ENCODE data around the gene CSDE1. TPM values are rescaled to one million over a fixed set of nuclear protein-coding genes. Genes with fewer than 3 reads are reported as not detected.

The CSDE1 gene
- polyA plus RNA-seq, 4 donors = 167 to 343 (median 183) TPM

GRCh38 chr1:114723915-114724314, 33.9 kb downstream of the CSDE1 start:
- Histone ChIP-seq H3K27ac (ENCODE audit: low read depth in 1 of 3, low read length in 2 of 3) (no peak overlapping the region), H3K4me3 (ENCODE audit: low read depth in 1 of 3, low read length in 3 of 3) (no peak overlapping the region), H3K27me3 (ENCODE audit: control insufficient read depth in 3 of 3, insufficient read depth in 3 of 3, low read length in 3 of 3) (no peaks in the 10 kb centered on the region), H3K4me1 (ENCODE audit: control insufficient read depth in 3 of 3, insufficient read depth in 2 of 3, low read depth in 1 of 3, low read length in 2 of 3) (peaks cover 0 to 6% (median 4%) of the 10 kb centered on the region in 3 donors), H3K9me3 (ENCODE audit: control insufficient read depth in 2 of 2, insufficient read depth in 1 of 2, low read depth in 1 of 2, low read length in 1 of 2) (no peaks in the 10 kb centered on the region), H3K36me3 (ENCODE audit: control insufficient read depth in 3 of 3, insufficient read depth in 2 of 3, low read depth in 1 of 3, low read length in 3 of 3) (peaks cover 16 to 29% (median 20%) of the 10 kb centered on the region in 3 donors)
- DNase-seq = no peak
- no peak for FAIRE-seq
- WGBS, 3 donors = 96 to 100% (median 100%) methylated on average over 1 of the region's 1 CpG

- Histone ChIP-seq H3K4me1 (ENCODE audit: control insufficient read depth in 3 of 3, insufficient read depth in 2 of 3, low read depth in 1 of 3, low read length in 2 of 3) (peaks cover 0 to 11% (median 4%) of the 10 kb centered on the region in 3 donors), H3K9me3 (ENCODE audit: control insufficient read depth in 2 of 2, insufficient read depth in 1 of 2, low read depth in 1 of 2, low read length in 1 of 2) (no peaks in the 10 kb centered on the region), H3K4me3 (ENCODE audit: low read depth in 1 of 3, low read length in 3 of 3) (no peak overlapping the region), H3K27ac (ENCODE audit: low read depth in 1 of 3, low read length in 2 of 3) (no peak overlapping the region), H3K36me3 (ENCODE audit: control insufficient read depth in 3 of 3, insufficient read depth in 2 of 3, low read depth in 1 of 3, low read length in 3 of 3) (peaks cover 17 to 32% (median 22%) of the 10 kb centered on the region in 3 donors), H3K27me3 (ENCODE audit: control insufficient read depth in 3 of 3, insufficient read depth in 3 of 3, low read length in 3 of 3) (no peaks in the 10 kb centered on the region)
- 0 to 47% (median 3%) methylated on average over 1 of the region's 1 CpG for WGBS, 3 donors
- DNase-seq = no peak
- no peak for FAIRE-seq
Measured at GRCh38 chr1:114723457-114723856, 34.3 kb downstream of the CSDE1 start.

DNA sequence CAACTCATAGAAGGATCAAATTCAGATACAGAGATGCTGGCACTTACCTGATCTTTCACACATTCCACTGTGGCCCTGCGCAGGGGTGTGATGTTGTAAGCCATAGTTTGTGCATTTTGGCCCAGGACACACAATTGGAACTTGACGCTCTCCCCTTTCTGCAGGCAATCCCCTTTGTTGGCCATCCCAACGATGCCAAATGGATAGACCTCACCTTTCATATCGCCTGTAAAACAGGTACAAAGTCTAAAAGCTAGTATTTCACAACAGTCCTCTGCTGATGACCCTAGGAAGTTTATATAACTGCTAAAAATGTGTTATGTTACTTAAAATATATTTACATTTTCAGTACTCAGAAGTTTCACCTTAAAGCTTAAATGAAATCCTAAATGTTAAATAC, 37.3 kb downstream of the CSDE1 start:
- H3K27ac ChIP-seq (ENCODE audit: low read depth in 1 of 3, low read length in 2 of 3) = no peak overlapping the region
- no peaks in the 10 kb centered on the region for H3K27me3 ChIP-seq (ENCODE audit: control insufficient read depth in 3 of 3, insufficient read depth in 3 of 3, low read length in 3 of 3)
- H3K4me1 ChIP-seq (ENCODE audit: control insufficient read depth in 3 of 3, insufficient read depth in 2 of 3, low read depth in 1 of 3, low read length in 2 of 3) = peaks cover 2 to 17% (median 4%) of the 10 kb centered on the region in 3 donors
- WGBS, 3 donors = 28 to 73% (median 39%) methylated on average over 4 of the region's 4 CpGs
- no peak for FAIRE-seq
- peak; percentile 66 to 77 for DNase-seq
- H3K9me3 ChIP-seq (ENCODE audit: control insufficient read depth in 2 of 2, insufficient read depth in 1 of 2, low read depth in 1 of 2, low read length in 1 of 2) = no peaks in the 10 kb centered on the region
- H3K36me3 ChIP-seq (ENCODE audit: control insufficient read depth in 3 of 3, insufficient read depth in 2 of 3, low read depth in 1 of 3, low read length in 3 of 3) = peaks cover 15 to 30% (median 21%) of the 10 kb centered on the region in 3 donors
- no peak overlapping the region for H3K4me3 ChIP-seq (ENCODE audit: low read depth in 1 of 3, low read length in 3 of 3)

DNA sequence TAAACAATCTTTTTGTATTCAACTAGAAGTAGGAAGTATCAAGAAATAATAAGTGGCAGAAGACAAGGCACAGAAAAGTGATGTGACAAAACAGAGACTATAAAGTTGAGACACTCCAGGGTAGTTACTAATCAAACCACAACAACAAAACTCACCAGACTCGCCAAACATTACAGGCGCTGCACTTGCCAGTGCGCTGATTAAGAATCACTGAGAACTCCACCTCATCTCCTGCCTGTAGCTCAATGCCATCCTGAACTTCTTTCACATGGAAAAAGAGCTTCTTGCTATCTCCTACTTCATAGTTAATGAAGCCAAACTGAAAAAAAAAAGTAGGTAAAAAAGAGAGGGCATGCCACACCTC, 38.4 kb downstream of the CSDE1 start:
- no peak overlapping the region for H3K27ac ChIP-seq (ENCODE audit: low read depth in 1 of 3, low read length in 2 of 3)
- H3K36me3 ChIP-seq (ENCODE audit: control insufficient read depth in 3 of 3, insufficient read depth in 2 of 3, low read depth in 1 of 3, low read length in 3 of 3) = peaks cover 15 to 29% (median 16%) of the 10 kb centered on the region in 3 donors
- no peak for FAIRE-seq
- 69 to 81% (median 77%) methylated on average over 3 of the region's 3 CpGs for WGBS, 3 donors
- no peak for DNase-seq
- peaks cover 2 to 21% (median 4%) of the 10 kb centered on the region in 3 donors for H3K4me1 ChIP-seq (ENCODE audit: control insufficient read depth in 3 of 3, insufficient read depth in 2 of 3, low read depth in 1 of 3, low read length in 2 of 3)
- H3K27me3 ChIP-seq (ENCODE audit: control insufficient read depth in 3 of 3, insufficient read depth in 3 of 3, low read length in 3 of 3) = no peaks in the 10 kb centered on the region
- no peaks in the 10 kb centered on the region for H3K9me3 ChIP-seq (ENCODE audit: control insufficient read depth in 2 of 2, insufficient read depth in 1 of 2, low read depth in 1 of 2, low read length in 1 of 2)
- H3K4me3 ChIP-seq (ENCODE audit: low read depth in 1 of 3, low read length in 3 of 3) = no peak overlapping the region

DNA sequence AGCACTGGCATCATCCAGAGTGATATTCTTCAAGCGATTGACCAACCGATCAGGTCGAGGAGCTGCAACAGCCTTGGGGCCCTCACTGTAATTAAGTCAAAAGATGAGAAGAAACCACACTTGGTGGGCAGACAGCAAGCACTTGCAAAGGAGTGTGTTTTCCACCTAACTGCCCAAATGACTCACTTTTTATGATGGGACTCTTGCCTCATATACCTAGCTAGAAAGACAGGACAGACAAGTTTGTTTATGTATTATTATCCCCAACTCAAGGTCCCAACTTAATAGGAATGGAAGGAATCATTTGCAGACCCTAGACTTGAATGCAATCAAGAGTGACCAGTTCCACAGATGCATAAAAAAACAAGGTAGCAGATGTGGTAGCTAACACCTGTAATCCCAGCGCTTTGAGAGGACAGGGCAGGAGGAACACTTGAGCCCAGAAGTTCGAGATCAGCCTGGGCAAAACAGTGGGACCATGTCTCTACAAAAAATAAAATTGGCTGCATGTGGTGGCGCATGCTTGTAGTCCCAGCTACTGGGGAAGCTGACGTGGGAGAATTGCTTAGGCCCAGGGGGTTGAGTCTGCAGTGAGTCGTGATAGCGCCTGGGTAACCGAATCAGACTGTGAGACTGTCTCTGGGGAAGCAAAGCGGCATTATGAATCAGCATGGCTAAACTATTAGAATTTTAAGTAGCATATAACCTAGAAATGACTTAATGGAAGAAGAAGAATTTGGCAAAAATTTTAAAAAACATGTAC, 38.9 kb downstream of the CSDE1 start:
- no peak overlapping the region for H3K27ac ChIP-seq (ENCODE audit: low read depth in 1 of 3, low read length in 2 of 3)
- no peak for FAIRE-seq
- 88 to 93% (median 89%) methylated on average over 11 of the region's 11 CpGs for WGBS, 3 donors

DNA sequence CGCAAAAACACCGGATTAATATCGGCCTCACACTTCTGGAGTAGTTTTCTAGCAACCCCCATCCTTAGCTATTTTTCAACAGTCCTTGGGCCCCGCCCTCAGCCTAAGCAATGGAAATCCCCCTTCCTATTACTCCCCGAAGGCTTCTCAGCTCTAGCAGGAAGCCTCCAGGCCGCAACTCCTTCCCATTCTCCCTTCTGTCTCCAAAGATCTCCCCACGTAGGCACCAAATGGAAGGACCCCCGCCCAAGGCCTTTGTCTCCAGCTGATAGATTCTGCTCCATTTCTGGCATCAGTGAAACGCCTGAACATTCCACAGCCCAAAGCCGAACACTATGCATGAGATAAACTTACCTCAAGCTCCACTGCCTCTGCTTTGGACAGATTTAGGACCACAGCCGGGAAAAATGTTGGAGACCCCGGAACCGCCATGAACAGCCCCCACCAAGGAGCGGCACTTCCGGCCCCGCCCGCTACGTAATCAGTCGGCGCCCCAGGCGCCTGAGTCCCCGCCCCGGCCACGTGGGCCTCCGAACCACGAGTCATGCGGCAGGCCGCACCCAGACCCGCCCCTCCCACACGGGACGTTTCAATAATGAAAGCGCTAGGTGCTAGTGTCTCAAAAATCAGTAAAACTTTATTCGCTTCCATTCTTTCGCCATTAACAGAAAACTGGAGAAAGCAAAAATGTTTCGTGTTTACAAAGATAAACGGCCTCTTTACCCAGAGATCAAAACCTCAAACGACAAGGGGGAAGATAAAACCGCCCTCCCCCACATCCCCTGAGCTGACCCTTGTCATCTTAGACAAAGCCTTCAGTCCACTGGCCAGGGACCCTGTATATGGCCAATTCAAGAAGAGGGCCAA, 41.2 kb downstream of the CSDE1 start, which contains the start of gene NRAS:
Gene NRAS (minus strand): TSS at position 468 of the 867 bp plus-strand sequence. CDS start 611 bp downstream, outside the sequence.
- Histone ChIP-seq H3K27me3 (ENCODE audit: control insufficient read depth in 3 of 3, insufficient read depth in 3 of 3, low read length in 3 of 3) (no peaks in the 10 kb centered on the region), H3K9me3 (ENCODE audit: control insufficient read depth in 2 of 2, insufficient read depth in 1 of 2, low read depth in 1 of 2, low read length in 1 of 2) (no peaks in the 10 kb centered on the region), H3K27ac (ENCODE audit: low read depth in 1 of 3, low read length in 2 of 3) (peak within 1 kb of the TSS; percentile 84 to 99 (median 97)), H3K4me3 (ENCODE audit: low read depth in 1 of 3, low read length in 3 of 3) (peak within 1 kb of the TSS; percentile 85 to 94 (median 86)), H3K36me3 (ENCODE audit: control insufficient read depth in 3 of 3, insufficient read depth in 2 of 3, low read depth in 1 of 3, low read length in 3 of 3) (peaks cover 15 to 24% (median 16%) of the 10 kb centered on the region in 3 donors), H3K4me1 (ENCODE audit: control insufficient read depth in 3 of 3, insufficient read depth in 2 of 3, low read depth in 1 of 3, low read length in 2 of 3) (peaks cover 2 to 30% (median 7%) of the 10 kb centered on the region in 3 donors)
- peak; percentile 93 to 98 for DNase-seq
- no peak for FAIRE-seq
- 0 to 1% (median 1%) methylated on average over 38 of the region's 38 CpGs for WGBS, 3 donors

More for the DNA sequence above, 38.9 kb downstream of the CSDE1 start:
- Histone ChIP-seq H3K9me3 (ENCODE audit: control insufficient read depth in 2 of 2, insufficient read depth in 1 of 2, low read depth in 1 of 2, low read length in 1 of 2) (no peaks in the 10 kb centered on the region), H3K27me3 (ENCODE audit: control insufficient read depth in 3 of 3, insufficient read depth in 3 of 3, low read length in 3 of 3) (no peaks in the 10 kb centered on the region), H3K4me1 (ENCODE audit: control insufficient read depth in 3 of 3, insufficient read depth in 2 of 3, low read depth in 1 of 3, low read length in 2 of 3) (peaks cover 2 to 21% (median 4%) of the 10 kb centered on the region in 3 donors), H3K36me3 (ENCODE audit: control insufficient read depth in 3 of 3, insufficient read depth in 2 of 3, low read depth in 1 of 3, low read length in 3 of 3) (peaks cover 13 to 29% (median 15%) of the 10 kb centered on the region in 3 donors), H3K4me3 (ENCODE audit: low read depth in 1 of 3, low read length in 3 of 3) (no peak overlapping the region)
- DNase-seq = peak in 1 of 2 donors; percentile 45

GRCh38 chr1:114715952-114716303, 41.9 kb downstream of the CSDE1 start:
- FAIRE-seq = no peak
- peak overlapping the region; percentile 85 to 94 (median 86) for H3K4me3 ChIP-seq (ENCODE audit: low read depth in 1 of 3, low read length in 3 of 3)
- no peaks in the 10 kb centered on the region for H3K27me3 ChIP-seq (ENCODE audit: control insufficient read depth in 3 of 3, insufficient read depth in 3 of 3, low read length in 3 of 3)
- H3K4me1 ChIP-seq (ENCODE audit: control insufficient read depth in 3 of 3, insufficient read depth in 2 of 3, low read depth in 1 of 3, low read length in 2 of 3) = peaks cover 2 to 25% (median 5%) of the 10 kb centered on the region in 3 donors
- 21 to 40% (median 35%) methylated on average over 4 of the region's 4 CpGs for WGBS, 3 donors
- peak overlapping the region; percentile 84 to 99 (median 97) for H3K27ac ChIP-seq (ENCODE audit: low read depth in 1 of 3, low read length in 2 of 3)
- no peak for DNase-seq
- H3K9me3 ChIP-seq (ENCODE audit: control insufficient read depth in 2 of 2, insufficient read depth in 1 of 2, low read depth in 1 of 2, low read length in 1 of 2) = no peaks in the 10 kb centered on the region
- peaks cover 15 to 25% (median 16%) of the 10 kb centered on the region in 3 donors for H3K36me3 ChIP-seq (ENCODE audit: control insufficient read depth in 3 of 3, insufficient read depth in 2 of 3, low read depth in 1 of 3, low read length in 3 of 3)

- Histone ChIP-seq H3K27me3 (ENCODE audit: control insufficient read depth in 3 of 3, insufficient read depth in 3 of 3, low read length in 3 of 3) (no peaks in the 10 kb centered on the region), H3K4me3 (ENCODE audit: low read depth in 1 of 3, low read length in 3 of 3) (no peak overlapping the region), H3K27ac (ENCODE audit: low read depth in 1 of 3, low read length in 2 of 3) (peak overlapping the region in 1 of 3 donors; percentile 63), H3K36me3 (ENCODE audit: control insufficient read depth in 3 of 3, insufficient read depth in 2 of 3, low read depth in 1 of 3, low read length in 3 of 3) (peaks cover 11 to 20% (median 11%) of the 10 kb centered on the region in 3 donors), H3K4me1 (ENCODE audit: control insufficient read depth in 3 of 3, insufficient read depth in 2 of 3, low read depth in 1 of 3, low read length in 2 of 3) (peaks cover 2 to 17% (median 3%) of the 10 kb centered on the region in 3 donors), H3K9me3 (ENCODE audit: control insufficient read depth in 2 of 2, insufficient read depth in 1 of 2, low read depth in 1 of 2, low read length in 1 of 2) (no peaks in the 10 kb centered on the region)
- DNase-seq = peak; percentile 48 to 70
- 15 to 67% (median 41%) methylated on average over 4 of the region's 4 CpGs for WGBS, 3 donors
- no peak for FAIRE-seq
Measured at GRCh38 chr1:114712977-114713376, 44.8 kb downstream of the CSDE1 start.
